ENCODE data around the gene MB21D2. TPM values are rescaled to one million over a fixed set of nuclear protein-coding genes. Genes with fewer than 3 reads are reported as not detected.

MB21D2 gene, protein sequence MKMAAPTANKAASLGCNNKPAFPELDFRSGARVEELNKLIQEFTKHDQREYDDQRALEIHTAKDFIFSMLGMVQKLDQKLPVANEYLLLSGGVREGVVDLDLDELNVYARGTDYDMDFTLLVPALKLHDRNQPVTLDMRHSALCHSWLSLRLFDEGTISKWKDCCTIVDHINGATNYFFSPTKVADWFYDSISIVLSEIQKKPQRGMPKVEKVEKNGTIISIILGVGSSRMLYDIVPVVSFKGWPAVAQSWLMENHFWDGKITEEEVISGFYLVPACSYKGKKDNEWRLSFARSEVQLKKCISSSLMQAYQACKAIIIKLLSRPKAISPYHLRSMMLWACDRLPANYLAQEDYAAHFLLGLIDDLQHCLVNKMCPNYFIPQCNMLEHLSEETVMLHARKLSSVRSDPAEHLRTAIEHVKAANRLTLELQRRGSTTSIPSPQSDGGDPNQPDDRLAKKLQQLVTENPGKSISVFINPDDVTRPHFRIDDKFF
- total RNA-seq = 4.3 and 16.6 TPM in 2 replicates

DNA sequence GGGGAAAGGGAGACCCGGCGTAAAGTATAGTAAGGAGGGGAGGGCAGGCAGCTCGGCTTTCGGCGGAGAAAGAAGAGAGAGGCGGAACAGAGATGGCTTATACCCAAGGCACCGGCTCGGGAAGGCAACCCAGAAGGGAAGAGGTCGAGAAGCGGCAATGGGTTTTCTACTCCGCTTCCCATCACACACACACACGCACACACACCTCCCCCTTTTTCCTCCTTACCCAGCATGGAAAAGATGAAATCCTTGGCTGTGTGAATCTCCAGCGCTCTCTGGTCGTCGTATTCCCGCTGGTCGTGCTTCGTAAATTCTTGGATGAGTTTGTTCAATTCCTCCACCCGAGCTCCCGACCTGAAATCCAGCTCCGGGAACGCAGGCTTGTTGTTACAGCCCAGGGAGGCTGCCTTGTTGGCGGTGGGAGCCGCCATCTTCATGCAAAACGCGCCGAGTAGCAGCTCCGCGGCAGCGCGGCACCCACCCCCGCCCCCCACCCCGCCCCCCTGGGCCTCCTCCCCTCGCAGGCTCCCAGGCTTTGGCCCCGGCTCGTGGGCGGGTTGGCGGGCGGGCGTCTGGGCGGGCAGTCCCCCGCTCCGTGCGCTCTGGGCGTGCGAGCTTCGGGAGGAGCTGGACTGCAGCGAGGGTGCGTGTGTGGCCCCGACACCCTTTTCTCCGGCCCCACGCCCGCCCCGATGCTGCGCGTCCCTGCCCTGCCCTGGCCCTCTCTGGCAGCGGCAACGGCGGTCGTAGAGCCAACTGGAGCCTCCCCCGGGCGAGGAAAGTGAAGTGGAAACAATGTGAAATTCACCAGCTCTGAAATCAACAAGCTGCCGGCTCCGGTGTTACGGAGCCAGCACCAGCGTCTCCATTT, at the start of gene MB21D2:
TSS of gene MB21D2 (minus strand) at position 453 of the 871 bp plus-strand sequence. CDS start at position 437, 16 bp downstream.

Other genes with a start within 250 kb of the MB21D2 start
- 0.24 TPM in 1 of 2 replicates, not detected in the other for gene FGF12, start 190.3 kb downstream of the MB21D2 start, total RNA-seq

Data from tracheal epithelial cell (primary cell).